Anterior cingulate cortex (tissue), 58 donors: ENCODE measurements around the gene MAST2.

ENCODE experiments used
- DNase-seq, 58 donors: peaks; one replicate each; lab custom pipeline; 2025; lab: John Stamatoyannopoulos, UW

The MAST2 gene

DNA sequence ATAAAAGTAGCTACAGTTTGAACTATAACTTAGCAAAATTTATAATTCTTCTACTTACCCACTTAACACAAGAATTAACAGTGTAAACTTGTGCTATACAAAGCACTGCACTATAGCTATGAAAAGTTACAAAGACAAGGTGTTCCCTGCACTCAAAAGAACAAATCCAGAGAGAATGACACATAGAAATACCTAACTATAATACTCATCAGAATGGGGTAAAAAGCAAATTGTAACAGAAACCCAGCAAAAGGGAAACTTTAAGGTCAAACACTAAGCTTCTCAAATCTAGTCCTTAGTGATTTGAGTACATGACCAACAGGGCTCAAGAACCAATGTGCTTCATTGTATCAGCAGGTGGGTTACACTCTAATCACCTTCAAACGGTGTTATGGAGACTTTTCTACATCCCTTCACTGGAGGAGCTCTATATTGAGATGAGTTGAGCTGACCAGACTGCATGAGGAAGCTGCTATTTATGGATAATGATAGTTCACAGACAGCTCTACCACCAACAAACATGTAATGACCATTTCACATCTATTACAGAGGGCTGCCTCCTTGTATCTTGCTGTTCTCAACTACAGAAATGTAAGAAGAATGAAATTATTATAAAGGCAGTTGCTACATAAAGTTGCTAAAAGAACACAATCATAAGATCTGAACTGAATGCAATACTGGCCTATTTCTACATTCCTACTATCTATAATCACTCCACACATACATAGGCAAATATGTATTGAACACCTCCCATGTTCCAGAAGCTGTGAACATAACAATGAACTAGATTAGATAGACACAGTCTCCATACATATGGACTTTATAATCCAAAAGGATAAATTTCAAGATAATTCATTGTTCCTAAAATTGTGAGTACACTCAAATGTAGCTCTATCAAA, 281.4 kb downstream of the MAST2 start:
- no peak for DNase-seq
